ENCODE results near the gene SETD1B.

Gene SETD1B

GRCh38 chr12:121796855-121797751, 6.7 kb upstream of the SETD1B start:
- DNase-seq = no peak

GRCh38 chr12:121797937-121798786, 5.6 kb upstream of the SETD1B start:
- no peak for DNase-seq

GRCh38 chr12:121798787-121799155, 5.0 kb upstream of the SETD1B start:
- DNase-seq = no peak

- peak in 2 of 4 experiments; percentile 40 to 45 for DNase-seq
These were observed 4.5 kb upstream of the SETD1B start for GRCh38 chr12:121799156-121799841.

GRCh38 chr12:121799842-121800693, 3.7 kb upstream of the SETD1B start:
- DNase-seq = peak; percentile 34 to 72 (median 44)

- peak; percentile 30 to 62 (median 38) for DNase-seq
These were observed 2.9 kb upstream of the SETD1B start for GRCh38 chr12:121800694-121801594.

- peak in 2 of 4 experiments; percentile 44 to 50 for DNase-seq
These were observed 2.0 kb upstream of the SETD1B start for GRCh38 chr12:121801595-121802484.

GRCh38 chr12:121802485-121802842, 1.3 kb upstream of the SETD1B start:
- no peak for DNase-seq

GRCh38 chr12:121802843-121803698, 738 bp upstream of the SETD1B start:
- peak; percentile 66 to 87 (median 83) for DNase-seq

GRCh38 chr12:121804417-121805111, 755 bp downstream of the SETD1B start:
- peak in 2 of 4 experiments; percentile 35 to 54 for DNase-seq

- DNase-seq = no peak
These were observed 1.6 kb downstream of the SETD1B start for GRCh38 chr12:121805171-121806008.

- DNase-seq = no peak
These were observed 2.3 kb downstream of the SETD1B start for GRCh38 chr12:121806009-121806545.

GRCh38 chr12:121806546-121807423, 3.0 kb downstream of the SETD1B start:
- DNase-seq = no peak

GRCh38 chr12:121807642-121808347, 4.0 kb downstream of the SETD1B start:
- no peak for DNase-seq

- DNase-seq = no peak
These were observed 4.8 kb downstream of the SETD1B start for GRCh38 chr12:121808623-121809022.

Measured in activated naive CD4-positive, alpha-beta T cell (primary cell).